Esophagus squamous epithelium (tissue), 4 donors: ENCODE data around the gene ITFG1.

ENCODE experiments used
- CTCF ChIP-seq, 6 experiments: fragments of 450-650 bp in 4 of 6; fragments of 200-600 bp in 2 of 6; sonication (generic) in 2 of 6; IDR thresholded peaks; one replicate each; pipeline ENCODE4 v1.5.1; 2016 to 2019; ENCODE audit warnings: antibody characterized with exemption in 6 of 6, mild to moderate bottlenecking in 4 of 6, moderate library complexity in 4 of 6
- POLR2A ChIP-seq, 4 donors: fragments of 450-650 bp; IDR thresholded peaks; one replicate each; pipeline ENCODE4 v1.6.1; 2017; ENCODE audit warnings: antibody characterized with exemption in 4 of 4, mild to moderate bottlenecking in 4 of 4, moderate library complexity in 3 of 4

- TF ChIP-seq CTCF (IDR thresholded peaks at IDR 0.05), result no peak
- no peak for TF ChIP-seq POLR2A (IDR thresholded peaks at IDR 0.05)
Observed at GRCh38 chr16:47278306-47278970, 182.4 kb downstream of the ITFG1 start.
